Measurements from ENCODE around the gene SLF1. TPM values are rescaled to one million over a fixed set of nuclear protein-coding genes. Genes with fewer than 3 reads are reported as not detected.

The SLF1 gene
- total RNA-seq, 1 donor from 2014 or later, result 48.1 TPM

DNA sequence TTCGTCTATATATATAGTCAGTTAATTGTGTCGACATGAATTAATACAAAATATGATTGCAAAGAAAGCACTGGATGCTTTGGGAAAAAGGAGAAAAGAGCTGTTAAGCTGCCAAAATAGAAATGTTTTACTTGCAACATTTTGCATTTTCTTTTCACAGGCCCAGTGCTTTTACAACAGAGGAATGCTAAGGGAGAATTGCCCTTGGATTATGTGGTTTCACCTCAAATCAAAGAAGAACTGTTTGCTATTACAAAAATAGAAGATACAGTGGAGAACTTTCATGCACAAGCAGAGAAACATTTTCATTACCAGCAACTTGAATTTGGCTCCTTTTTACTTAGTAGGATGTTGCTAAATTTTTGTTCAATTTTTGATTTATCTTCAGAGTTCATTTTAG lies 76.2 kb downstream of the SLF1 start:
- no peak overlapping the region for H3K27ac Mint-ChIP-seq
- Histone ChIP-seq H2AFZ (replicated peaks) (no peak overlapping the region), H4K20me1 (ENCODE audit: low read depth) (no peaks in the 10 kb centered on the region), H3K4me3 (no peak overlapping the region), H3K36me3 (peaks cover 10% of the 10 kb centered on the region), H3K4me1 (no peaks in the 10 kb centered on the region), H3K9me3 (ENCODE audit: low read depth) (no peaks in the 10 kb centered on the region), H3K79me2 (ENCODE audit: low read depth) (no peaks in the 10 kb centered on the region), H3K9ac (no peak overlapping the region), H3K27me3 (no peaks in the 10 kb centered on the region), H3K4me2 (no peak overlapping the region), H3F3A (ENCODE audit: low read depth) (no peaks in the 10 kb centered on the region), H3K27ac (no peak overlapping the region)
- TF ChIP-seq EZH2phosphoT487 (IDR thresholded peaks at IDR 0.05), result no peak
- TF ChIP-seq, protein P1, sequence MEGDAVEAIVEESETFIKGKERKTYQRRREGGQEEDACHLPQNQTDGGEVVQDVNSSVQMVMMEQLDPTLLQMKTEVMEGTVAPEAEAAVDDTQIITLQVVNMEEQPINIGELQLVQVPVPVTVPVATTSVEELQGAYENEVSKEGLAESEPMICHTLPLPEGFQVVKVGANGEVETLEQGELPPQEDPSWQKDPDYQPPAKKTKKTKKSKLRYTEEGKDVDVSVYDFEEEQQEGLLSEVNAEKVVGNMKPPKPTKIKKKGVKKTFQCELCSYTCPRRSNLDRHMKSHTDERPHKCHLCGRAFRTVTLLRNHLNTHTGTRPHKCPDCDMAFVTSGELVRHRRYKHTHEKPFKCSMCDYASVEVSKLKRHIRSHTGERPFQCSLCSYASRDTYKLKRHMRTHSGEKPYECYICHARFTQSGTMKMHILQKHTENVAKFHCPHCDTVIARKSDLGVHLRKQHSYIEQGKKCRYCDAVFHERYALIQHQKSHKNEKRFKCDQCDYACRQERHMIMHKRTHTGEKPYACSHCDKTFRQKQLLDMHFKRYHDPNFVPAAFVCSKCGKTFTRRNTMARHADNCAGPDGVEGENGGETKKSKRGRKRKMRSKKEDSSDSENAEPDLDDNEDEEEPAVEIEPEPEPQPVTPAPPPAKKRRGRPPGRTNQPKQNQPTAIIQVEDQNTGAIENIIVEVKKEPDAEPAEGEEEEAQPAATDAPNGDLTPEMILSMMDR (IDR thresholded peaks at IDR 0.05), result no peak
- no peak for TF ChIP-seq EZH2 (IDR thresholded peaks at IDR 0.05)
- no peaks in the 10 kb centered on the region for H3K36me3 Mint-ChIP-seq
- peaks cover 45% of the 10 kb centered on the region for H3K4me1 Mint-ChIP-seq
- H3K27me3 Mint-ChIP-seq (ENCODE audit: insufficient read depth, low read depth), result no peaks in the 10 kb centered on the region
- no peak overlapping the region for H3K4me3 Mint-ChIP-seq
- no peak for DNase-seq (ENCODE audit: low spot score)
- H3K9me3 Mint-ChIP-seq, result no peaks in the 10 kb centered on the region

DNA sequence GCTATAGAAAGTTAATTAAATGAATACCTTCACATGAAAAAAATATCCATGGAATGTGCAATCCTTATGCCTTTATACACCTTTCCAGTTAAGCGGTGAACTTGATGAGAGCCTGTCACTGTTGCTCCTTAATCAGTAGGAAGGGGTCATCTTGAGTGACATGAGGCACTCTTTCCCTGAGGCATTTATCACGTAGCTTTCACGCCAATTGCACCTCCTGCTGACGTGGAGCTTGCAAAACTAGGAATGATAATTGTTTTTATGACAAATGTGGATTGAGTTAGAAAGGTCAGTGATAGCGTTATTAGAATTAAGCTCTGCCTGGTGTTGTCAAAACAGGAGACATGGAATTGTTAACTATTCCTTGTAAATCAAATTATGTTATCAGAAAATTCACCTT lies 79.7 kb downstream of the SLF1 start:
- H3K9ac ChIP-seq, result no peak overlapping the region
- H4K20me1 ChIP-seq (ENCODE audit: low read depth), result no peaks in the 10 kb centered on the region
- Mint-ChIP-seq H3K9me3 (no peaks in the 10 kb centered on the region), H3K27me3 (ENCODE audit: insufficient read depth, low read depth) (no peaks in the 10 kb centered on the region), H3K4me3 (no peak overlapping the region), H3K4me1 (peaks cover 16% of the 10 kb centered on the region), H3K27ac (no peak overlapping the region), H3K36me3 (peaks cover 17% of the 10 kb centered on the region)
- H3K27me3 ChIP-seq, result no peaks in the 10 kb centered on the region
- H2AFZ ChIP-seq (replicated peaks), result no peak overlapping the region
- no peaks in the 10 kb centered on the region for H3K79me2 ChIP-seq (ENCODE audit: low read depth)
- H3K9me3 ChIP-seq (ENCODE audit: low read depth), result no peaks in the 10 kb centered on the region
- no peaks in the 10 kb centered on the region for H3F3A ChIP-seq (ENCODE audit: low read depth)
- H3K27ac ChIP-seq, result no peak overlapping the region
- DNase-seq (ENCODE audit: low spot score), result no peak
- H3K36me3 ChIP-seq, result no peaks in the 10 kb centered on the region
- no peak overlapping the region for H3K4me2 ChIP-seq
- H3K4me1 ChIP-seq, result no peaks in the 10 kb centered on the region
- no peak overlapping the region for H3K4me3 ChIP-seq
- TF ChIP-seq EZH2phosphoT487 (IDR thresholded peaks at IDR 0.05) (no peak), EZH2 (IDR thresholded peaks at IDR 0.05) (no peak)
- TF ChIP-seq, protein P1 (IDR thresholded peaks at IDR 0.05), result no peak

DNA sequence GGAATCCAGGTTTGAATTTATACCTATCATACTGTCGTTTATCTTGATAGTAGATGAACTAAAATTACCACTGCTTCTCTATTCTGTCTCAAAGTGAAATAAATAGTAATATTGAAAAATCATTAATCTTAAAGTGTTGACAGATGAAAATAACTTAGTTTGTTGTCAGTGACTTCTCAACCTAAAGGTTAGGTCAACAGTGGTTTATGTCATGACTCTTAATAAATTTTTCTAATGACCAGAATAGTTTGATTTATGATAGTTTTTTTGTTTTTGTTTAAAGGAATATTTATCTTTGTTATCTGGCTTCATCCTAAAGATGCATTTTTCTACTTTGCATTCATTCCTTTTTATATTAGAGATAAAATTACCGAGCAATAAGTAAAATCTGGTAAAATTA lies 81.1 kb downstream of the SLF1 start:
- H3K27ac Mint-ChIP-seq, result no peak overlapping the region
- Histone ChIP-seq H3K27ac (no peak overlapping the region), H3K79me2 (ENCODE audit: low read depth) (no peaks in the 10 kb centered on the region), H2AFZ (replicated peaks) (no peak overlapping the region), H3K4me3 (no peak overlapping the region), H3K27me3 (no peaks in the 10 kb centered on the region), H3F3A (ENCODE audit: low read depth) (no peaks in the 10 kb centered on the region), H3K9ac (no peak overlapping the region), H3K4me2 (no peak overlapping the region), H3K36me3 (peaks cover 3% of the 10 kb centered on the region), H4K20me1 (ENCODE audit: low read depth) (no peaks in the 10 kb centered on the region), H3K9me3 (ENCODE audit: low read depth) (no peaks in the 10 kb centered on the region), H3K4me1 (no peaks in the 10 kb centered on the region)
- peaks cover 23% of the 10 kb centered on the region for H3K36me3 Mint-ChIP-seq
- H3K9me3 Mint-ChIP-seq, result no peaks in the 10 kb centered on the region
- TF ChIP-seq, protein P1 (IDR thresholded peaks at IDR 0.05), result no peak
- H3K4me3 Mint-ChIP-seq, result no peak overlapping the region
- no peaks in the 10 kb centered on the region for H3K27me3 Mint-ChIP-seq (ENCODE audit: insufficient read depth, low read depth)
- no peak for DNase-seq (ENCODE audit: low spot score)
- peaks cover 8% of the 10 kb centered on the region for H3K4me1 Mint-ChIP-seq

GRCh38 chr5:94700592-94700991 lies 82.1 kb downstream of the SLF1 start:
- H3K9ac ChIP-seq, result no peak overlapping the region
- H3K27me3 ChIP-seq, result no peaks in the 10 kb centered on the region
- Mint-ChIP-seq H3K27ac (no peak overlapping the region), H3K36me3 (peaks cover 23% of the 10 kb centered on the region), H3K4me3 (no peak overlapping the region), H3K4me1 (peaks cover 8% of the 10 kb centered on the region), H3K27me3 (ENCODE audit: insufficient read depth, low read depth) (no peaks in the 10 kb centered on the region), H3K9me3 (no peaks in the 10 kb centered on the region)
- no peaks in the 10 kb centered on the region for H3F3A ChIP-seq (ENCODE audit: low read depth)
- H3K79me2 ChIP-seq (ENCODE audit: low read depth), result no peaks in the 10 kb centered on the region
- TF ChIP-seq EZH2phosphoT487 (IDR thresholded peaks at IDR 0.05), result no peak
- TF ChIP-seq, protein P1 (IDR thresholded peaks at IDR 0.05), result no peak
- no peak for TF ChIP-seq EZH2 (IDR thresholded peaks at IDR 0.05)
- no peak overlapping the region for H3K4me2 ChIP-seq
- no peaks in the 10 kb centered on the region for H3K9me3 ChIP-seq (ENCODE audit: low read depth)
- peaks cover 3% of the 10 kb centered on the region for H3K36me3 ChIP-seq
- no peaks in the 10 kb centered on the region for H4K20me1 ChIP-seq (ENCODE audit: low read depth)
- no peak for DNase-seq (ENCODE audit: low spot score)
- no peak overlapping the region for H3K4me3 ChIP-seq
- H3K4me1 ChIP-seq, result no peaks in the 10 kb centered on the region
- no peak overlapping the region for H3K27ac ChIP-seq
- H2AFZ ChIP-seq (replicated peaks), result no peak overlapping the region
